GM12878 (cell line): Measurements from ENCODE around the gene SMC3. TPM values are rescaled to one million over a fixed set of nuclear protein-coding genes. Genes with fewer than 3 reads are reported as not detected.

Experiments
- ATAC-seq: fragments of 200-7000 bp; cut with Tn5 transposase; 3 replicates; pipeline ENCODE4 v1.9.1; 2020; ENCODE audit warnings: mild to moderate bottlenecking, moderate library complexity
- BruUV-seq: library from RNA; stranded (reverse); fragments of 400-500 nt; replicated peaks from 2 replicates; lab custom pipeline; 2021; lab: Mats Ljungman, UMichigan
- CTCF ChIA-PET: fragments of 300-600 bp; sonication (Branson Sonifier 250); formaldehyde crosslinking; extraction: SDS; loops from one replicate; lab custom pipeline; 2021; ENCODE audit warnings: inconsistent platforms; lab: Yijun Ruan, JAX
- POLR2A ChIA-PET: fragments of 350-600 bp; formaldehyde crosslinking; extraction: SDS; loops from one replicate; lab custom pipeline; 2021; ENCODE audit warnings: inconsistent platforms; lab: Charles Lee
- RAD21 ChIA-PET: fragments of 300-600 bp; sonication (Branson Sonifier 250); formaldehyde crosslinking; loops from one replicate; lab custom pipeline; 2023; ENCODE audit warnings: antibody characterized with exemption; ENCODE audit not compliant: unreplicated experiment; lab: Charles Lee
- SMC1A ChIA-PET: fragments of 300-600 bp; sonication (Branson Sonifier 250); formaldehyde crosslinking; loops from one replicate; lab custom pipeline; 2023; ENCODE audit not compliant: unreplicated experiment, uncharacterized antibody; lab: Charles Lee
- DNase-seq: peaks from one replicate; pipeline ENCODE4 v3.0.0-alpha.2; 2011; ENCODE audit warnings: low read depth, low spot score
- FAIRE-seq: peaks from 3 replicates; lab custom pipeline; 2011; peaks lifted over from hg19 to GRCh38; lab: Jason Lieb, UNC
- H2AFZ ChIP-seq: 2 replicates; pipeline ENCODE4 v1.6.0; 2011; ENCODE audit warnings: low read depth, low read length, control low read depth; ENCODE audit not compliant: control insufficient read depth
- H3K27ac ChIP-seq: 2 replicates; pipeline ENCODE4 v1.5.1; 2011; ENCODE audit warnings: control low read depth; ENCODE audit not compliant: control insufficient read depth, insufficient read depth
- H3K27me3 ChIP-seq, 2 experiments: replicated peaks in 1 of 2; 2 replicates each; pipeline versions ENCODE4 v1.6.0 to v1.6.1; 2011; ENCODE audit warnings: low read length in 1 of 2; ENCODE audit not compliant: control insufficient read depth in 2 of 2, insufficient read depth in 2 of 2
- H3K36me3 ChIP-seq, 2 experiments: 2 replicates each; pipeline ENCODE4 v1.5.1; 2011; ENCODE audit warnings: low read length in 1 of 2; ENCODE audit not compliant: control insufficient read depth in 2 of 2, insufficient read depth in 2 of 2
- H3K4me1 ChIP-seq: 2 replicates; pipeline ENCODE4 v1.6.1; 2011; ENCODE audit warnings: mild to moderate bottlenecking, low read length, moderate library complexity, mixed read lengths; ENCODE audit not compliant: control insufficient read depth, insufficient read depth
- H3K4me2 ChIP-seq: 2 replicates; pipeline ENCODE4 v1.6.0; 2011; ENCODE audit warnings: control low read depth; ENCODE audit not compliant: control insufficient read depth, insufficient read depth
- H3K4me3 ChIP-seq: fragments of 200-600 bp; sonication (generic); 2 replicates; pipeline ENCODE4 v1.5.1; 2016
- H3K79me2 ChIP-seq: 2 replicates; pipeline ENCODE4 v1.6.0; 2011; ENCODE audit warnings: low read length; ENCODE audit not compliant: control insufficient read depth, insufficient read depth
- H3K9ac ChIP-seq: 2 replicates; pipeline ENCODE4 v1.8.0; 2011; ENCODE audit warnings: low read length, control low read depth, mixed read lengths; ENCODE audit not compliant: control insufficient read depth, insufficient read depth
- H3K9me3 ChIP-seq: replicated peaks from 3 replicates; pipeline ENCODE4 v1.5.1; 2011; ENCODE audit warnings: mild to moderate bottlenecking, low read length; ENCODE audit not compliant: control insufficient read depth, insufficient read depth
- H4K20me1 ChIP-seq: 2 replicates; pipeline ENCODE4 v1.6.0; 2011; ENCODE audit not compliant: control insufficient read depth, insufficient read depth
- CEBPB ChIP-seq, 2 experiments: fragments of 150-350 bp in 1 of 2; IDR thresholded peaks; 2 replicates each; pipeline ENCODE4 v1.6.1; 2012 to 2014; ENCODE audit warnings: low read depth in 2 of 2, low read length in 2 of 2, borderline replicate concordance in 1 of 2, inconsistent platforms in 1 of 2
- E2F8 ChIP-seq: fragments of 450-650 bp; IDR thresholded peaks from 2 replicates; pipeline ENCODE4 v1.6.1; 2018; ENCODE audit warnings: mild to moderate bottlenecking, low read depth, moderate library complexity; ENCODE audit not compliant: partially characterized antibody
- JUND ChIP-seq: IDR thresholded peaks from 2 replicates; pipeline ENCODE4 v1.6.1; 2012; ENCODE audit warnings: low read depth, mild to moderate bottlenecking, low read length, improper control_type of control experiment, moderate library complexity
- KDM1A ChIP-seq: fragments of 200-600 bp; sonication (generic); IDR thresholded peaks from 2 replicates; pipeline ENCODE4 v1.6.1; 2016; ENCODE audit warnings: borderline replicate concordance
- KLF5 ChIP-seq: fragments of 450-650 bp; IDR thresholded peaks from 2 replicates; pipeline ENCODE4 v1.6.1; 2014; ENCODE audit warnings: mild to moderate bottlenecking; ENCODE audit not compliant: partially characterized antibody
- RFX5 ChIP-seq: IDR thresholded peaks from 2 replicates; pipeline ENCODE4 v1.6.1; 2011; ENCODE audit warnings: low read depth, low read length, improper control_type of control experiment
- SRF ChIP-seq, 2 experiments: IDR thresholded peaks; 2 replicates each; pipeline ENCODE4 v1.6.1; 2011; ENCODE audit warnings: low read depth in 2 of 2, low read length in 2 of 2, mild to moderate bottlenecking in 1 of 2, moderate library complexity in 1 of 2
- USF2 ChIP-seq: IDR thresholded peaks from 2 replicates; pipeline ENCODE4 v1.6.1; 2011; ENCODE audit warnings: low read depth, low read length, improper control_type of control experiment, borderline replicate concordance
- ZNF592 ChIP-seq: fragments of 450-650 bp; IDR thresholded peaks from 2 replicates; pipeline ENCODE4 v1.6.1; 2017; ENCODE audit warnings: mild to moderate bottlenecking, moderate library complexity
- WGBS: methylation state at CpG from one replicate; pipeline ENCODE4 v1.1.6; 2016; ENCODE audit warnings: low lambda C conversion rate; ENCODE audit not compliant: insufficient replicate concordance, insufficient coverage; ENCODE audit errors: missing lambda C conversion rate; 5-methylcytosine and 5-hydroxymethylcytosine counted together
- in situ Hi-C: fragments of 300-500 bp; cut with MboI; formaldehyde crosslinking; loops from 9 replicates; pipeline ENCODE4 v1.14.3; 2018; ENCODE audit warnings: mixed read lengths
- intact Hi-C: fragments of 100-400 bp; cut with micrococcal nuclease; formaldehyde crosslinking; loops from one replicate; pipeline ENCODE4 v1.14.2; 2022; ENCODE audit not compliant: unreplicated experiment
- polyA plus RNA-seq, 11 experiments: library from polyadenylated mRNA; depleted of rRNA in 4 of 11; unstranded in 6 of 11; stranded (reverse) in 5 of 11; fragments of >200 nt; fragmentation: Nextera tagmentation in 4 of 11; fragmentation: Illumina TruSeq in 1 of 11; extraction: Ambion mirVana in 4 of 11; extraction: Trizol in 1 of 11; gene quantifications; 1 replicate in 1 of 11; 2 replicates in 10 of 11; pipeline versions ENCODE4 v1.2.1 to v1.2.3, GENCODE V29; 2011 to 2016; ENCODE audit warnings: inconsistent platforms in 2 of 11, missing spikeins in 2 of 11, low read depth in 1 of 11
- total RNA-seq, 4 experiments: library from RNA; depleted of rRNA in 3 of 4; stranded (reverse); fragments of >200 nt in 3 of 4; fragmentation: Illumina TruSeq in 1 of 4; extraction: Trizol in 1 of 4; gene quantifications; 2 replicates each; pipeline versions ENCODE4 v1.2.1 to v1.2.3, GENCODE V29; 2013 to 2021

SMC3 gene
- total and polyA plus RNA-seq, 10 of the 15 experiments (the other 5 are each of a cell fraction or from before 2014, with no cell fraction given), result 30.4 to 123 (median 48.3) TPM

GRCh38 chr10:110548002-110548401, 19.5 kb upstream of the SMC3 start:
- 18% methylated on average over 5 of the region's 5 CpGs for WGBS
- Histone ChIP-seq H3K9me3 (no peaks in the 10 kb centered on the region), H3K79me2 (no peaks in the 10 kb centered on the region), H2AFZ (no peak overlapping the region), H3K9ac (no peak overlapping the region), H4K20me1 (no peaks in the 10 kb centered on the region), H3K4me1 (peaks cover 5% of the 10 kb centered on the region; the same call in 1 of the 2 replicates), H3K36me3 (no peaks in the 10 kb centered on the region), H3K4me2 (no peak overlapping the region), H3K4me3 (no peak overlapping the region), H3K27me3 (peaks cover 0 to 2% of the 10 kb centered on the region in 2 experiments; a peak in 1 of 4 replicates), H3K27ac (no peak overlapping the region)
- RAD21 ChIA-PET, result interaction anchor here (0.6 to 8.2 kb wide), 15 partner anchors 12 to 307 kb away, joined by 3 to 151 read pairs (median 4); partner anchors contain the start of gene SMNDC1
- no peak for FAIRE-seq
- DNase-seq, result no peak
- intact Hi-C loops (no loop called here), in situ Hi-C loops (loop anchor here (5.0 kb wide), 2 partner anchors 196 to 236 kb away; no protein-coding TSS in a partner anchor)
- CTCF ChIA-PET, result interaction anchor here (0.7 to 9.8 kb wide), 12 partner anchors 11 to 538 kb away, joined by 3 to 191 read pairs (median 11); partner anchors contain the start of gene SMNDC1
- ATAC-seq, result no peak
- SMC1A ChIA-PET, result interaction anchor here (0.7 to 10.2 kb wide), 13 partner anchors 9 to 254 kb away, joined by 3 to 191 read pairs (median 6); partner anchors contain the start of genes SMC3 and SMNDC1
- BruUV-seq, result no TSS peak
- POLR2A ChIA-PET, result interaction anchor here (0.7 to 1.4 kb wide), 5 partner anchors 15 to 203 kb away, joined by 3 to 5 read pairs (median 4); no protein-coding TSS in a partner anchor
- no peak for TF ChIP-seq USF2
- no peak for TF ChIP-seq SRF (IDR thresholded peaks at IDR 0.05; ENCODE audit: low read depth in 2 of 2, low read length in 2 of 2)
- TF ChIP-seq CEBPB (IDR thresholded peaks at IDR 0.05; ENCODE audit: borderline replicate concordance in 1 of 2, low read depth in 2 of 2, low read length in 2 of 2), result no peak
- TF ChIP-seq JUND, result no peak
- no peak for TF ChIP-seq KDM1A
- TF ChIP-seq ZNF592, result no peak
- TF ChIP-seq KLF5, result no peak
- TF ChIP-seq RFX5, result no peak
- no peak for TF ChIP-seq E2F8
